Fibroblast of peridontal ligament (primary cell): ENCODE data around the gene GATA2.
A peak's percentile ranks its signal among the peaks of the same experiment; 100 is the strongest.

ENCODE experiments used
- DNase-seq: peaks from one replicate; pipeline ENCODE4 v3.0.0-alpha.2; 2010; ENCODE audit errors: extremely low read depth

The GATA2 gene

GRCh38 chr3:128488636-128488990, 4.4 kb downstream of the GATA2 start:
- DNase-seq, result no peak

- peak; percentile 56 for DNase-seq
Measured at GRCh38 chr3:128487813-128488635, 5.0 kb downstream of the GATA2 start.

GRCh38 chr3:128487538-128487812, 5.5 kb downstream of the GATA2 start:
- no peak for DNase-seq

GRCh38 chr3:128486681-128487537, 6.1 kb downstream of the GATA2 start:
- no peak for DNase-seq

- DNase-seq, result no peak
Measured at GRCh38 chr3:128486205-128486628, 6.8 kb downstream of the GATA2 start.

GRCh38 chr3:128485282-128486204, 7.5 kb downstream of the GATA2 start:
- DNase-seq, result no peak

GRCh38 chr3:128484404-128485281, 8.4 kb downstream of the GATA2 start:
- no peak for DNase-seq

- DNase-seq, result no peak
Measured at GRCh38 chr3:128483657-128484403, 9.2 kb downstream of the GATA2 start.

- DNase-seq, result peak; percentile 40
Measured at GRCh38 chr3:128482666-128483656, 10.0 kb downstream of the GATA2 start.

GRCh38 chr3:128482175-128482574, 10.8 kb downstream of the GATA2 start:
- no peak for DNase-seq

GRCh38 chr3:128481438-128481942, 11.5 kb downstream of the GATA2 start:
- no peak for DNase-seq

GRCh38 chr3:128480717-128481437, 12.1 kb downstream of the GATA2 start:
- DNase-seq, result no peak

- no peak for DNase-seq
Measured at GRCh38 chr3:128480278-128480677, 12.7 kb downstream of the GATA2 start.

GRCh38 chr3:128479558-128480086, 13.4 kb downstream of the GATA2 start:
- no peak for DNase-seq

GRCh38 chr3:128478576-128479506, 14.2 kb downstream of the GATA2 start:
- no peak for DNase-seq

GRCh38 chr3:128476659-128477058, 16.3 kb downstream of the GATA2 start:
- DNase-seq, result no peak

GRCh38 chr3:128475355-128475754, 17.6 kb downstream of the GATA2 start:
- no peak for DNase-seq
